SK-N-SH (cell line): ENCODE measurements around the gene ROBO1. TPM values are rescaled to one million over a fixed set of nuclear protein-coding genes. Genes with fewer than 3 reads are reported as not detected.

Source experiments
- CTCF ChIA-PET: fragments of 300-600, 350-600 bp; formaldehyde crosslinking; extraction: SDS; loops from one replicate; lab custom pipeline; 2021; lab: Yijun Ruan, JAX
- POLR2A ChIA-PET: fragments of 350-600 bp; sonication (Branson Sonifier 250); formaldehyde crosslinking; extraction: SDS; loops from one replicate; lab custom pipeline; 2020; ENCODE audit warnings: antibody characterized with exemption, inconsistent platforms; lab: Yijun Ruan, JAX
- DNase-seq: peaks from one replicate; pipeline ENCODE4 v3.0.0; 2012
- H2AFZ ChIP-seq: fragments of 200-600 bp; sonication (generic); 2 replicates; pipeline ENCODE4 v1.8.1; 2016; ENCODE audit warnings: antibody characterized with exemption, mild to moderate bottlenecking, low read depth
- H3F3A ChIP-seq: fragments of 200-600 bp; sonication (generic); replicated peaks from 2 replicates; pipeline ENCODE3; 2016; ENCODE audit warnings: antibody characterized with exemption, mild to moderate bottlenecking; ENCODE audit not compliant: insufficient read depth
- H3K27ac ChIP-seq, 2 experiments: fragments of 200-500 bp in 1 of 2; fragments of 200-600 bp in 1 of 2; sonication (Bioruptor generic) in 1 of 2; sonication (generic), shearing (Covaris generic) in 1 of 2; 2 replicates each; pipeline versions ENCODE4 v1.5.1 to v1.6.1; 2014 to 2016; ENCODE audit warnings: low read depth in 2 of 2, inconsistent platforms in 1 of 2, low read length in 1 of 2, mild to moderate bottlenecking in 1 of 2, mixed read lengths in 1 of 2
- H3K27me3 ChIP-seq: fragments of 200-600 bp; sonication (generic), shearing (Covaris generic); 2 replicates; pipeline ENCODE4 v1.6.1; 2016; ENCODE audit warnings: mixed run types; ENCODE audit not compliant: insufficient read depth
- H3K36me3 ChIP-seq, 2 experiments: fragments of 200-500 bp in 1 of 2; fragments of 200-600 bp in 1 of 2; sonication (Bioruptor generic) in 1 of 2; sonication (generic) in 1 of 2; replicated peaks in 1 of 2; 2 replicates each; pipeline versions ENCODE3 to v1.5.1; 2014 to 2016; ENCODE audit warnings: low read length in 1 of 2, mild to moderate bottlenecking in 1 of 2; ENCODE audit not compliant: insufficient read depth in 2 of 2, control insufficient read depth in 1 of 2
- H3K4me1 ChIP-seq, 2 experiments: fragments of 200-500 bp in 1 of 2; fragments of 200-600 bp in 1 of 2; sonication (Bioruptor generic) in 1 of 2; sonication (generic), shearing (Covaris generic) in 1 of 2; 2 replicates each; pipeline versions ENCODE4 v1.5.1 to v1.6.1; 2014 to 2016; ENCODE audit warnings: low read depth in 1 of 2, low read length in 1 of 2, mixed run types in 1 of 2; ENCODE audit not compliant: insufficient read depth in 2 of 2, control insufficient read depth in 1 of 2
- H3K4me2 ChIP-seq: fragments of 200-600 bp; sonication (generic), shearing (Covaris generic); 2 replicates; pipeline ENCODE4 v1.6.1; 2017; ENCODE audit warnings: mixed run types
- H3K4me3 ChIP-seq, 2 experiments: fragments of 200-500 bp in 1 of 2; fragments of 200-600 bp in 1 of 2; sonication (Bioruptor generic) in 1 of 2; sonication (generic), shearing (Covaris generic) in 1 of 2; 2 replicates each; pipeline versions ENCODE4 v1.5.1 to v1.8.1; 2014 to 2016; ENCODE audit warnings: low read depth in 2 of 2, inconsistent platforms in 1 of 2, low read length in 1 of 2, mild to moderate bottlenecking in 1 of 2, mixed read lengths in 1 of 2, moderate library complexity in 1 of 2
- H3K79me2 ChIP-seq: fragments of 200-600 bp; sonication (generic); 2 replicates; pipeline ENCODE4 v1.8.1; 2017; ENCODE audit warnings: mild to moderate bottlenecking; ENCODE audit not compliant: insufficient read depth
- H3K9ac ChIP-seq: fragments of 200-600 bp; sonication (generic); 2 replicates; pipeline ENCODE4 v1.6.1; 2017; ENCODE audit warnings: mixed run types
- H3K9me2 ChIP-seq: fragments of 200-600 bp; sonication (generic); 2 replicates; pipeline ENCODE4 v1.6.1; 2017; ENCODE audit warnings: mixed run types
- H3K9me3 ChIP-seq: fragments of 200-600 bp; sonication (generic); 2 replicates; pipeline ENCODE4 v1.6.1; 2017; ENCODE audit warnings: mixed run types, mild to moderate bottlenecking, moderate library complexity
- H4K20me1 ChIP-seq: fragments of 200-600 bp; sonication (generic); 2 replicates; pipeline ENCODE4 v1.6.1; 2017; ENCODE audit warnings: mild to moderate bottlenecking, mixed run types; ENCODE audit not compliant: insufficient read depth
- CHD2 ChIP-seq: fragments of 150-350 bp; IDR thresholded peaks from 2 replicates; pipeline ENCODE4 v1.6.1; 2018; ENCODE audit warnings: low read length; ENCODE audit not compliant: partially characterized antibody
- EP300 ChIP-seq, 2 experiments: IDR thresholded peaks; 2 replicates each; pipeline versions ENCODE4 v1.4.0 to v1.6.1; 2012; ENCODE audit warnings: borderline replicate concordance in 1 of 2, low read depth in 1 of 2, low read length in 1 of 2
- EZH2phosphoT487 ChIP-seq: fragments of 200-600 bp; sonication (generic); IDR thresholded peaks from 2 replicates; pipeline ENCODE4 v1.6.1; 2017; ENCODE audit warnings: low read depth, mixed run types, mild to moderate bottlenecking, antibody characterized with exemption, moderate library complexity, borderline replicate concordance
- FOXJ3 ChIP-seq: sonication (generic); formaldehyde crosslinking; IDR thresholded peaks from 2 replicates; pipeline ENCODE4 v1.5.1; 2020; ENCODE audit warnings: mild to moderate bottlenecking, missing genetic modification reagents
- GABPA ChIP-seq: IDR thresholded peaks from 2 replicates; pipeline ENCODE4 v1.4.0; 2012; ENCODE audit warnings: low read depth, mild to moderate bottlenecking
- GATA2 ChIP-seq: sonication (generic); formaldehyde crosslinking; IDR thresholded peaks from 2 replicates; pipeline ENCODE4 v1.5.0; 2020; ENCODE audit warnings: mild to moderate bottlenecking, missing genetic modification reagents
- JUND ChIP-seq: IDR thresholded peaks from 2 replicates; pipeline ENCODE4 v1.4.0; 2012
- NRF1 ChIP-seq: IDR thresholded peaks from 2 replicates; pipeline ENCODE4 v1.6.1; 2012; ENCODE audit warnings: low read depth, mild to moderate bottlenecking, low read length
- POLR2AphosphoS5 ChIP-seq: IDR thresholded peaks from 2 replicates; pipeline ENCODE4 v1.6.1; 2012; ENCODE audit warnings: low read depth, low read length
- RAD21 ChIP-seq: IDR thresholded peaks from 2 replicates; pipeline ENCODE4 v1.6.1; 2012; ENCODE audit warnings: mild to moderate bottlenecking, low read length
- RCOR1 ChIP-seq: fragments of 150-350 bp; IDR thresholded peaks from 2 replicates; pipeline ENCODE4 v1.6.1; 2017; ENCODE audit warnings: antibody characterized with exemption, low read length
- SIN3A ChIP-seq: IDR thresholded peaks from 2 replicates; pipeline ENCODE4 v1.6.1; 2012; ENCODE audit warnings: low read depth, mild to moderate bottlenecking, low read length, moderate library complexity, borderline replicate concordance
- SMC3 ChIP-seq: IDR thresholded peaks from 2 replicates; pipeline ENCODE4 v1.6.1; 2012; ENCODE audit warnings: low read depth, low read length, improper control_type of control experiment
- TAF1 ChIP-seq: IDR thresholded peaks from 2 replicates; pipeline ENCODE4 v1.6.1; 2012; ENCODE audit warnings: low read depth, mild to moderate bottlenecking, low read length, moderate library complexity, borderline replicate concordance
- YY1 ChIP-seq: IDR thresholded peaks from 2 replicates; pipeline ENCODE4 v1.4.0; 2012; ENCODE audit warnings: low read depth, mild to moderate bottlenecking
- WGBS: methylation state at CpG from one replicate; pipeline ENCODE4 v1.1.6; 2017; ENCODE audit warnings: low lambda C conversion rate; 5-methylcytosine and 5-hydroxymethylcytosine counted together
- polyA plus RNA-seq, 3 experiments: library from polyadenylated mRNA; depleted of rRNA; stranded (reverse); fragments of >200 nt; gene quantifications; 2 replicates each; pipeline ENCODE4 v1.2.3, GENCODE V29; 2012
- TF ChIP-seq, protein P1 (sequence below): IDR thresholded peaks from 2 replicates; pipeline ENCODE4 v1.4.0; 2012; ENCODE audit warnings: low read depth, borderline replicate concordance
- TF ChIP-seq, protein P2 (sequence below): IDR thresholded peaks from 2 replicates; pipeline ENCODE4 v1.4.0; 2012; ENCODE audit warnings: low read depth, borderline replicate concordance
- TF ChIP-seq, protein P3 (sequence below): IDR thresholded peaks from 2 replicates; pipeline ENCODE4; 2012

ROBO1 gene
- polyA plus RNA-seq, 1 of the 3 experiments (the other 2 are of a cell fraction): 22.7 TPM

DNA sequence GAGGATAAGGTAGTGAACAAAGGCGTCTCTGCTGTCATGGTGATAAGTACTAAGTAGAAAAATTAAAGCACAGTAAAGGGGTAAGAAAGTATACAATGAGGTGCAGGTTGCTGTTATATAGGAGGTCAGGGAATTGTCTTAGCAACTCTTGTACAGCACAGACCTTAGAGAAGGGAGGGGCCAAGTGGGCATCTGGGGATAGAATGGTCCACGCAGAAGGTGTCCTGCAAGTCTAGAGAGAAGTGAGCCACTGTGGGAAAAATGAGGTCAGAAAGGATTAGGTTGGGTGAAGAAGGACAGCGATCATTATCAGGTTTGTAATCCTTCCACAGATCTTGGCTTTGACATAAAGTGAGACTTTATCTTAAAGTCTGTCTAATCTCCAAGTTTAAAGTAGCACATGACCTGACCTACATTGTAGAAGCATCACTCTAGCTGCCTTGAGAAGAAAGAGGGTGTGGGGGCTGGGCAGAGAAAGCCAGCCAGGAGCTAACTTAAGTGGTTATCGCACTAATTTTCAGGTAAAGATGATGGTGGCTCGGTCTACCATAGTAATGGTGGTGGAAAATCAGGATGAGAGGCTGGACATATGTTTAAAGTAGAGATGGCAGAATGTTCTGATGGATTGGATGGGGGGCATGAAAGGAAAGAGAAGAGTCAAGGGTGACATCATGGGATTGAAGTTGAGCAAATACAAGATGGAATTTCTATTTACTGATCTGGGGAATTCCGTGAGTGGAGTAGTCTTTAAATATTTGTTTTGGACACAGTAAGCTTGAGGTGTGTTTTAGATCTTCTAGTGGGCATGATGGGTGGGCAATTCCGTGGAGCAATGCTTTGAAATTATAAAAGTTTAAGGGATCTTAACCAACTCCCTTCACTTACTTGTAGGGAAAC lies 919.2 kb downstream of the ROBO1 start:
- peaks cover 22% of the 10 kb centered on the region for H3F3A ChIP-seq
- no peaks in the 10 kb centered on the region; the same call in none of the 2 replicates for H3K79me2 ChIP-seq
- no peak overlapping the region for H3K27ac ChIP-seq
- H3K4me2 ChIP-seq: no peak overlapping the region
- no peaks in the 10 kb centered on the region for H3K9me3 ChIP-seq
- CTCF ChIA-PET: no interaction called here
- no peaks in the 10 kb centered on the region for H4K20me1 ChIP-seq
- 89% methylated on average over 7 of the region's 7 CpGs for WGBS
- TF ChIP-seq SIN3A (no peak), FOXJ3 (no peak), RAD21 (no peak), NRF1 (no peak), JUND (no peak), EZH2phosphoT487 (no peak), TAF1 (no peak), POLR2AphosphoS5 (no peak), EP300 (IDR thresholded peaks at IDR 0.05; ENCODE audit: borderline replicate concordance in 1 of 2, low read depth in 1 of 2, low read length in 1 of 2) (no peak), GATA2 (no peak), GABPA (no peak), CHD2 (no peak), YY1 (no peak), SMC3 (no peak), RCOR1 (no peak)
- TF ChIP-seq, protein P1, sequence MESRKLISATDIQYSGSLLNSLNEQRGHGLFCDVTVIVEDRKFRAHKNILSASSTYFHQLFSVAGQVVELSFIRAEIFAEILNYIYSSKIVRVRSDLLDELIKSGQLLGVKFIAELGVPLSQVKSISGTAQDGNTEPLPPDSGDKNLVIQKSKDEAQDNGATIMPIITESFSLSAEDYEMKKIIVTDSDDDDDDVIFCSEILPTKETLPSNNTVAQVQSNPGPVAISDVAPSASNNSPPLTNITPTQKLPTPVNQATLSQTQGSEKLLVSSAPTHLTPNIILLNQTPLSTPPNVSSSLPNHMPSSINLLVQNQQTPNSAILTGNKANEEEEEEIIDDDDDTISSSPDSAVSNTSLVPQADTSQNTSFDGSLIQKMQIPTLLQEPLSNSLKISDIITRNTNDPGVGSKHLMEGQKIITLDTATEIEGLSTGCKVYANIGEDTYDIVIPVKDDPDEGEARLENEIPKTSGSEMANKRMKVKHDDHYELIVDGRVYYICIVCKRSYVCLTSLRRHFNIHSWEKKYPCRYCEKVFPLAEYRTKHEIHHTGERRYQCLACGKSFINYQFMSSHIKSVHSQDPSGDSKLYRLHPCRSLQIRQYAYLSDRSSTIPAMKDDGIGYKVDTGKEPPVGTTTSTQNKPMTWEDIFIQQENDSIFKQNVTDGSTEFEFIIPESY: no peak
- TF ChIP-seq, protein P2, sequence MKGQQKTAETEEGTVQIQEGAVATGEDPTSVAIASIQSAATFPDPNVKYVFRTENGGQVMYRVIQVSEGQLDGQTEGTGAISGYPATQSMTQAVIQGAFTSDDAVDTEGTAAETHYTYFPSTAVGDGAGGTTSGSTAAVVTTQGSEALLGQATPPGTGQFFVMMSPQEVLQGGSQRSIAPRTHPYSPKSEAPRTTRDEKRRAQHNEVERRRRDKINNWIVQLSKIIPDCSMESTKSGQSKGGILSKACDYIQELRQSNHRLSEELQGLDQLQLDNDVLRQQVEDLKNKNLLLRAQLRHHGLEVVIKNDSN: no peak
- TF ChIP-seq, protein P3, sequence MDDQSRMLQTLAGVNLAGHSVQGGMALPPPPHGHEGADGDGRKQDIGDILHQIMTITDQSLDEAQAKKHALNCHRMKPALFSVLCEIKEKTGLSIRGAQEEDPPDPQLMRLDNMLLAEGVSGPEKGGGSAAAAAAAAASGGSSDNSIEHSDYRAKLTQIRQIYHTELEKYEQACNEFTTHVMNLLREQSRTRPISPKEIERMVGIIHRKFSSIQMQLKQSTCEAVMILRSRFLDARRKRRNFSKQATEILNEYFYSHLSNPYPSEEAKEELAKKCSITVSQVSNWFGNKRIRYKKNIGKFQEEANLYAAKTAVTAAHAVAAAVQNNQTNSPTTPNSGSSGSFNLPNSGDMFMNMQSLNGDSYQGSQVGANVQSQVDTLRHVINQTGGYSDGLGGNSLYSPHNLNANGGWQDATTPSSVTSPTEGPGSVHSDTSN: no peak
- H3K27me3 ChIP-seq: no peaks in the 10 kb centered on the region
- no peak overlapping the region for H3K9ac ChIP-seq
- no peaks in the 10 kb centered on the region for H3K9me2 ChIP-seq
- POLR2A ChIA-PET: no interaction called here
- H3K36me3 ChIP-seq: no peaks in the 10 kb centered on the region
- H3K4me1 ChIP-seq: peaks cover 2 to 14% of the 10 kb centered on the region in 2 experiments
- DNase-seq: no peak
- H2AFZ ChIP-seq: no peak overlapping the region
- no peak overlapping the region for H3K4me3 ChIP-seq
